HUES6 (cell line): ENCODE results near the gene SORCS1.

Source experiments
- H3K27ac ChIP-seq: 2 replicates; pipeline ENCODE4 v1.7.0; 2013; ENCODE audit warnings: low read depth, mild to moderate bottlenecking, low read length, inconsistent platforms
- H3K27me3 ChIP-seq: 2 replicates; pipeline ENCODE4 v1.6.1; 2013; ENCODE audit warnings: low read length; ENCODE audit not compliant: control insufficient read depth, insufficient read depth
- H3K36me3 ChIP-seq: 2 replicates; pipeline ENCODE4 v1.6.1; 2013; ENCODE audit warnings: low read length; ENCODE audit not compliant: control insufficient read depth, insufficient read depth
- H3K4me1 ChIP-seq: 2 replicates; pipeline ENCODE4 v1.6.1; 2013; ENCODE audit warnings: low read length; ENCODE audit not compliant: control insufficient read depth, insufficient read depth
- H3K4me3 ChIP-seq: 2 replicates; pipeline ENCODE4 v1.5.1; 2013; ENCODE audit warnings: low read depth, low read length
- H3K9ac ChIP-seq: one replicate; pipeline ENCODE4 v1.6.1; 2013; ENCODE audit warnings: mild to moderate bottlenecking, low read length
- H3K9me3 ChIP-seq: 2 replicates; pipeline ENCODE4 v1.6.1; 2013; ENCODE audit warnings: low read depth, low read length; ENCODE audit not compliant: control insufficient read depth, insufficient read depth

The SORCS1 gene

GRCh38 chr10:106565546-106565945 lies 599.0 kb downstream of the SORCS1 start:
- no peaks in the 10 kb centered on the region for H3K36me3 ChIP-seq
- H3K9ac ChIP-seq: no peak overlapping the region
- H3K27me3 ChIP-seq: no peaks in the 10 kb centered on the region
- H3K27ac ChIP-seq: no peak overlapping the region
- H3K9me3 ChIP-seq: no peaks in the 10 kb centered on the region
- H3K4me1 ChIP-seq: no peaks in the 10 kb centered on the region
- no peak overlapping the region for H3K4me3 ChIP-seq

GRCh38 chr10:106563384-106563783 lies 601.1 kb downstream of the SORCS1 start:
- Histone ChIP-seq H3K27ac (no peak overlapping the region), H3K4me1 (no peaks in the 10 kb centered on the region), H3K4me3 (no peak overlapping the region), H3K27me3 (no peaks in the 10 kb centered on the region), H3K9ac (no peak overlapping the region), H3K36me3 (no peaks in the 10 kb centered on the region), H3K9me3 (no peaks in the 10 kb centered on the region)

- Histone ChIP-seq H3K36me3 (no peaks in the 10 kb centered on the region), H3K9ac (no peak overlapping the region), H3K27me3 (no peaks in the 10 kb centered on the region), H3K9me3 (no peaks in the 10 kb centered on the region), H3K27ac (no peak overlapping the region), H3K4me3 (no peak overlapping the region), H3K4me1 (no peaks in the 10 kb centered on the region)
Observed at GRCh38 chr10:106560925-106561640, 603.4 kb downstream of the SORCS1 start.

GRCh38 chr10:106559442-106559841 lies 605.1 kb downstream of the SORCS1 start:
- H3K9ac ChIP-seq: no peak overlapping the region
- no peaks in the 10 kb centered on the region for H3K9me3 ChIP-seq
- no peaks in the 10 kb centered on the region for H3K36me3 ChIP-seq
- no peaks in the 10 kb centered on the region for H3K4me1 ChIP-seq
- no peak overlapping the region for H3K27ac ChIP-seq
- H3K4me3 ChIP-seq: no peak overlapping the region
- no peaks in the 10 kb centered on the region for H3K27me3 ChIP-seq

DNA sequence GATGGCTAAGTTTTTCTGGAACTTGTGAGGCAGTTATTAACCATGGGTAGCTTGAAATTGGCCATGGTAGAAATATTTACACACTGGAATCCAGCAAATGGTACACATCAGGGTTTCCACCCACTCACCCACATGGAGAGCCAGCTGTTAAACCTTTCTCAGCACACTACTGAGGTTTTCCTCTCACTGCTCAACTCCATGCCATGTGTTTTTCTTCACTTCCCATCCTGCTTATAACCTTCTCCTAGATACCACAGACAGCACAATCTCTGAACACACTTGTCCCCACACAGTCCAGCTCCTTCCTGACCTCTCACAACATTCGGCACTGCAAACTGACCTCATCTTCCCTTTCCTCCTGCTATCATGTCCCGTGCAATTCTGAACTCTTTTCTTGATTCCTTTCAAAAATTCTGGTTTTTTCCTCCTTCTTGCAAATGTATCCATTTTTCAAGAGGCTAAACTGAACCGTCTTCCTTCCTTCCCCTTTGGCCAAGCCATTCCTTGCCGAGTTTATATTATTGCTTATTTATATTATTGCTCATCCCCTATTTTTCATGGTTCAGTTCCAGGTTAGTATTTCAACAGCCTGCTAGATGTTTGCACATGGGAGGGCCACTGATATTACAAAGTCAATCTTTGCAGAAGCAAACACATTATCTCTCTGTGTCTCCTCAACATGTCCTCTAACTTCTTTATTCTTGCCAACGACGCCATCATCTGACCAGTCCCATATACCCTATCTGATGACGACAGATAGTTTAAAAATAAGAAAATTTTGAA lies 606.4 kb downstream of the SORCS1 start:
- no peak overlapping the region for H3K27ac ChIP-seq
- H3K36me3 ChIP-seq: no peaks in the 10 kb centered on the region
- no peak overlapping the region for H3K4me3 ChIP-seq
- no peaks in the 10 kb centered on the region for H3K4me1 ChIP-seq
- no peaks in the 10 kb centered on the region for H3K9me3 ChIP-seq
- H3K27me3 ChIP-seq: no peaks in the 10 kb centered on the region
- no peak overlapping the region for H3K9ac ChIP-seq

DNA sequence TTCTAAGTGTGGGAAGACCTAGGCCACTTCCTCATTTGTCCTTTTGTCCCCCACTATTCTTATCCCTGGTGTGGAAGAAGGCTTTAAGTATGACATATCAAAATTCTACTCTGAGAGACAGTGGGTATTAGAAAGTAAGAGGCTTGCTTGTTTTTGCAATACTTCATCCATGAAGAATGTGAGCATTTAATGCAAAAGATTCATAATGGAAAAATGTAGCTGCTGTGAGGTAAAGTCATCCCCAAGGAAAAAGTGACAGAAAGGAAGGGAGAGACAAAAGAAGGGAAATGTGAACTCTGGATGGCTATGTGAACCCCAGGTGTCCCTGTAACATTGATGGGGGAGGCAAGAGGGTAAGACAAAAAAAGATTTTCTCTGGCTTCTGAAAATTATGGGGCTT lies 607.5 kb downstream of the SORCS1 start:
- Histone ChIP-seq H3K4me3 (no peak overlapping the region), H3K27ac (no peak overlapping the region), H3K27me3 (no peaks in the 10 kb centered on the region), H3K4me1 (no peaks in the 10 kb centered on the region), H3K9ac (no peak overlapping the region), H3K36me3 (no peaks in the 10 kb centered on the region), H3K9me3 (no peaks in the 10 kb centered on the region)

DNA sequence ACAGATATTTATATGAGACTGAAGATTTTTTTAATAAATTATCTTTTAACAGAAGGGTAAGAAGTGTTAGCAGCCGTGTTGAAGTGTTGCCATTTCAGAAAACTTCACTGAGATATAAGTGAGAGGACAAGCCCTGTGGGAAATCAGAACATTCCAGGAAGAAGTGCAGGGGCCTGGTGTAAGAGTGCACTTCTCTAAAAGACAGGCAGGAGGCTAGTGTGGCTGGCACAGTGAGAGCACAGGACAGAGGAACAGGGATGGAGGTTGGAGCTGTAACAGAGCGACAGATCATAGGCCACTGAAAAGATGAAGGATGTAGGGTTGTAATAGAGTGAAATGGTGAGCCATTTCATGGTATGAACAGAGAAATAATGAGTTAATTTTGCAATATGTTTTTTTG lies 608.9 kb downstream of the SORCS1 start:
- no peak overlapping the region for H3K4me3 ChIP-seq
- no peaks in the 10 kb centered on the region for H3K9me3 ChIP-seq
- H3K9ac ChIP-seq: no peak overlapping the region
- no peaks in the 10 kb centered on the region for H3K4me1 ChIP-seq
- H3K27ac ChIP-seq: no peak overlapping the region
- no peaks in the 10 kb centered on the region for H3K27me3 ChIP-seq
- H3K36me3 ChIP-seq: no peaks in the 10 kb centered on the region

DNA sequence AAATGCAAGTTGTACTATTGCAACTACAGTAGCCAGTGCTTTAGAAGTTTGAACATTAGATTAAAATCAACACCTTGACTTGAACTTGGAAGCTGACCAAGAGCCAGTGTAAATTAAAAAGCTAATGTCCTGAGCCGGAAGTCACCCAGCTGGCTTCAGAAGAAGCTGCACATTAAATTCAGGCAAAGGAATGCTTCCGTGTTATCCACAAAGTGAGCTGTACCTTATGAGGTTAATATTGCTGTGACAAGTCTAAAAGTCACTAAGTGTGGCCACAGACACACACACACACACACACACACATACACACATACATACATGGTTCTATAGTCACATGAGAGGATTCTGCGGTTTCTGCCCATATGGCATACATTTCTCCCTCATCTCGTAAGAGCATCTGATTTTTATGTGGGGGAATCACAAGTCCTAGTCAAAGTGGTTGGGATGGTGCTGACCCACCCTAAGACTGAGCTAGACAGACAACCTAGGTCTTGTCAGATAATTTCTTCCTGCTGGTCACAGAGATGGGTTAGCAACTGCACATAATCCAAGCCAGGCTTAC lies 612.9 kb downstream of the SORCS1 start:
- Histone ChIP-seq H3K9ac (no peak overlapping the region), H3K27ac (no peak overlapping the region), H3K4me3 (no peak overlapping the region), H3K27me3 (no peaks in the 10 kb centered on the region), H3K4me1 (no peaks in the 10 kb centered on the region), H3K9me3 (no peaks in the 10 kb centered on the region), H3K36me3 (no peaks in the 10 kb centered on the region)

GRCh38 chr10:106548832-106549231 lies 615.7 kb downstream of the SORCS1 start:
- Histone ChIP-seq H3K9me3 (no peaks in the 10 kb centered on the region), H3K9ac (no peak overlapping the region), H3K36me3 (no peaks in the 10 kb centered on the region), H3K4me3 (no peak overlapping the region), H3K4me1 (no peaks in the 10 kb centered on the region), H3K27ac (no peak overlapping the region), H3K27me3 (no peaks in the 10 kb centered on the region)

GRCh38 chr10:106547047-106547635 lies 617.4 kb downstream of the SORCS1 start:
- Histone ChIP-seq H3K9ac (no peak overlapping the region), H3K9me3 (no peaks in the 10 kb centered on the region), H3K4me3 (no peak overlapping the region), H3K36me3 (no peaks in the 10 kb centered on the region), H3K27ac (no peak overlapping the region), H3K4me1 (no peaks in the 10 kb centered on the region), H3K27me3 (no peaks in the 10 kb centered on the region)

DNA sequence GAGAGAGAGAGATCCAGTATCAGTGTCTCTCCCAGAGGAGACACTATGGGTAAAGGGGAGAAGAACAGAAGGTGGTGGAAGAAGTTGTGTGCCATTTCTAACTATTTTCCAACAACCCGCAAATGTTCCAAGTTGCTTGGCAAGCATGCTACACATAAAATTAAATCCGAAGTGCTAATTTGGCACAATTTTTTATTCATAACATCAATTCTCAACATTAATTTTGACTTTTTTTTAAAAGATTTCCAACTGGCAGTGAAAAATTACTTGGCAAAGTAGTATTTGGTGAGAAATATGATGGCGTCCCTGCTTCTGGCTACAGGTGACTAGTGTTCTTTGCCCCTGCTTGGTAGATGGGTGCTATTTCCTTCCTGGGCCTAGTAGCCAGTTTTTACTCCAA lies 622.0 kb downstream of the SORCS1 start:
- Histone ChIP-seq H3K27ac (no peak overlapping the region), H3K4me1 (no peaks in the 10 kb centered on the region), H3K9ac (no peak overlapping the region), H3K9me3 (no peaks in the 10 kb centered on the region), H3K36me3 (no peaks in the 10 kb centered on the region), H3K4me3 (no peak overlapping the region), H3K27me3 (peaks cover 25% of the 10 kb centered on the region; the same call in 1 of the 2 replicates)
